SK-N-SH (cell line): ENCODE data around the gene PLA2G2F.

Source experiments
- EP300 ChIP-seq, 2 experiments: IDR thresholded peaks; 2 replicates each; pipeline versions ENCODE4 v1.4.0 to v1.6.1; 2012; ENCODE audit warnings: borderline replicate concordance in 1 of 2, low read depth in 1 of 2, low read length in 1 of 2
- EZH2phosphoT487 ChIP-seq: fragments of 200-600 bp; sonication (generic); IDR thresholded peaks from 2 replicates; pipeline ENCODE4 v1.6.1; 2017; ENCODE audit warnings: low read depth, mixed run types, mild to moderate bottlenecking, antibody characterized with exemption, moderate library complexity, borderline replicate concordance
- FOSL2 ChIP-seq: IDR thresholded peaks from 2 replicates; pipeline ENCODE4 v1.4.0; 2012; ENCODE audit warnings: low read depth, mild to moderate bottlenecking, moderate library complexity, borderline replicate concordance
- GATA2 ChIP-seq: sonication (generic); formaldehyde crosslinking; IDR thresholded peaks from 2 replicates; pipeline ENCODE4 v1.5.0; 2020; ENCODE audit warnings: mild to moderate bottlenecking, missing genetic modification reagents
- SMC3 ChIP-seq: IDR thresholded peaks from 2 replicates; pipeline ENCODE4 v1.6.1; 2012; ENCODE audit warnings: low read depth, low read length, improper control_type of control experiment
- TF ChIP-seq, protein P1 (sequence below): IDR thresholded peaks from 2 replicates; pipeline ENCODE4 v1.4.0; 2012; ENCODE audit warnings: low read depth, borderline replicate concordance
- TF ChIP-seq, protein P2 (sequence below): fragments of 200-600 bp; sonication (generic); IDR thresholded peaks from 2 replicates; pipeline ENCODE4 v1.6.1; 2017; ENCODE audit warnings: antibody characterized with exemption, mild to moderate bottlenecking, moderate library complexity
- TF ChIP-seq, protein P3 (sequence below): IDR thresholded peaks from 2 replicates; pipeline ENCODE4 v1.6.1; 2012; ENCODE audit warnings: mild to moderate bottlenecking, low read depth, low read length, moderate library complexity

DNA sequence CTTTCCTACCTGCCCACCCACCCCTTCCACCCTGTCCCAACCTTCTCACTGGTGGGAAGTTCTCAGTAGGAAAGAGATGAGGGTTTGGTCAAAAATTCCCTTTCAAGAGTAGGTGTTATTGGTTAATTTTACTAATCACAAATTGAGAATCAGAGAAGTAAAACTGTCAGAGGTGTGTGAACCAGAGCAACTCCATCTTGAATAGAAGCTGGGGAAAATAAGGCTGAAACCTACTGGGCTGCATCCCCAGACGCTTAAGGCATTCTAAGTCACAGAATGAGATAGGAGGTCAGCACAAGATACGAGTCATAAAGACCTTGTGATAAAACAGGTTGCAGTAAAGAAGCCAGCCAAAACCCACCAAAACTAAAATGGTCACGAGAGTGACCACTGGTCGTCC is 31.3 kb upstream of the PLA2G2F start:
- TF ChIP-seq, protein P1, sequence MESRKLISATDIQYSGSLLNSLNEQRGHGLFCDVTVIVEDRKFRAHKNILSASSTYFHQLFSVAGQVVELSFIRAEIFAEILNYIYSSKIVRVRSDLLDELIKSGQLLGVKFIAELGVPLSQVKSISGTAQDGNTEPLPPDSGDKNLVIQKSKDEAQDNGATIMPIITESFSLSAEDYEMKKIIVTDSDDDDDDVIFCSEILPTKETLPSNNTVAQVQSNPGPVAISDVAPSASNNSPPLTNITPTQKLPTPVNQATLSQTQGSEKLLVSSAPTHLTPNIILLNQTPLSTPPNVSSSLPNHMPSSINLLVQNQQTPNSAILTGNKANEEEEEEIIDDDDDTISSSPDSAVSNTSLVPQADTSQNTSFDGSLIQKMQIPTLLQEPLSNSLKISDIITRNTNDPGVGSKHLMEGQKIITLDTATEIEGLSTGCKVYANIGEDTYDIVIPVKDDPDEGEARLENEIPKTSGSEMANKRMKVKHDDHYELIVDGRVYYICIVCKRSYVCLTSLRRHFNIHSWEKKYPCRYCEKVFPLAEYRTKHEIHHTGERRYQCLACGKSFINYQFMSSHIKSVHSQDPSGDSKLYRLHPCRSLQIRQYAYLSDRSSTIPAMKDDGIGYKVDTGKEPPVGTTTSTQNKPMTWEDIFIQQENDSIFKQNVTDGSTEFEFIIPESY, result no peak
- TF ChIP-seq, protein P2, sequence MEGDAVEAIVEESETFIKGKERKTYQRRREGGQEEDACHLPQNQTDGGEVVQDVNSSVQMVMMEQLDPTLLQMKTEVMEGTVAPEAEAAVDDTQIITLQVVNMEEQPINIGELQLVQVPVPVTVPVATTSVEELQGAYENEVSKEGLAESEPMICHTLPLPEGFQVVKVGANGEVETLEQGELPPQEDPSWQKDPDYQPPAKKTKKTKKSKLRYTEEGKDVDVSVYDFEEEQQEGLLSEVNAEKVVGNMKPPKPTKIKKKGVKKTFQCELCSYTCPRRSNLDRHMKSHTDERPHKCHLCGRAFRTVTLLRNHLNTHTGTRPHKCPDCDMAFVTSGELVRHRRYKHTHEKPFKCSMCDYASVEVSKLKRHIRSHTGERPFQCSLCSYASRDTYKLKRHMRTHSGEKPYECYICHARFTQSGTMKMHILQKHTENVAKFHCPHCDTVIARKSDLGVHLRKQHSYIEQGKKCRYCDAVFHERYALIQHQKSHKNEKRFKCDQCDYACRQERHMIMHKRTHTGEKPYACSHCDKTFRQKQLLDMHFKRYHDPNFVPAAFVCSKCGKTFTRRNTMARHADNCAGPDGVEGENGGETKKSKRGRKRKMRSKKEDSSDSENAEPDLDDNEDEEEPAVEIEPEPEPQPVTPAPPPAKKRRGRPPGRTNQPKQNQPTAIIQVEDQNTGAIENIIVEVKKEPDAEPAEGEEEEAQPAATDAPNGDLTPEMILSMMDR, result no peak
- TF ChIP-seq SMC3, result no peak
- no peak for TF ChIP-seq FOSL2
- TF ChIP-seq, protein P3, sequence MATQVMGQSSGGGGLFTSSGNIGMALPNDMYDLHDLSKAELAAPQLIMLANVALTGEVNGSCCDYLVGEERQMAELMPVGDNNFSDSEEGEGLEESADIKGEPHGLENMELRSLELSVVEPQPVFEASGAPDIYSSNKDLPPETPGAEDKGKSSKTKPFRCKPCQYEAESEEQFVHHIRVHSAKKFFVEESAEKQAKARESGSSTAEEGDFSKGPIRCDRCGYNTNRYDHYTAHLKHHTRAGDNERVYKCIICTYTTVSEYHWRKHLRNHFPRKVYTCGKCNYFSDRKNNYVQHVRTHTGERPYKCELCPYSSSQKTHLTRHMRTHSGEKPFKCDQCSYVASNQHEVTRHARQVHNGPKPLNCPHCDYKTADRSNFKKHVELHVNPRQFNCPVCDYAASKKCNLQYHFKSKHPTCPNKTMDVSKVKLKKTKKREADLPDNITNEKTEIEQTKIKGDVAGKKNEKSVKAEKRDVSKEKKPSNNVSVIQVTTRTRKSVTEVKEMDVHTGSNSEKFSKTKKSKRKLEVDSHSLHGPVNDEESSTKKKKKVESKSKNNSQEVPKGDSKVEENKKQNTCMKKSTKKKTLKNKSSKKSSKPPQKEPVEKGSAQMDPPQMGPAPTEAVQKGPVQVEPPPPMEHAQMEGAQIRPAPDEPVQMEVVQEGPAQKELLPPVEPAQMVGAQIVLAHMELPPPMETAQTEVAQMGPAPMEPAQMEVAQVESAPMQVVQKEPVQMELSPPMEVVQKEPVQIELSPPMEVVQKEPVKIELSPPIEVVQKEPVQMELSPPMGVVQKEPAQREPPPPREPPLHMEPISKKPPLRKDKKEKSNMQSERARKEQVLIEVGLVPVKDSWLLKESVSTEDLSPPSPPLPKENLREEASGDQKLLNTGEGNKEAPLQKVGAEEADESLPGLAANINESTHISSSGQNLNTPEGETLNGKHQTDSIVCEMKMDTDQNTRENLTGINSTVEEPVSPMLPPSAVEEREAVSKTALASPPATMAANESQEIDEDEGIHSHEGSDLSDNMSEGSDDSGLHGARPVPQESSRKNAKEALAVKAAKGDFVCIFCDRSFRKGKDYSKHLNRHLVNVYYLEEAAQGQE, result no peak
- TF ChIP-seq EP300 (IDR thresholded peaks at IDR 0.05; ENCODE audit: borderline replicate concordance in 1 of 2, low read depth in 1 of 2, low read length in 1 of 2), result no peak
- TF ChIP-seq GATA2 (CRISPR knock-in tag), result no peak
- no peak for TF ChIP-seq EZH2phosphoT487
